ENCODE measurements around the gene PATL1.
"Not testable (repeated sequence)": the region's sequence is repeated elsewhere in the genome, so short reads cannot be mapped to it uniquely, and the experiment has no call there.

PATL1 gene

DNA sequence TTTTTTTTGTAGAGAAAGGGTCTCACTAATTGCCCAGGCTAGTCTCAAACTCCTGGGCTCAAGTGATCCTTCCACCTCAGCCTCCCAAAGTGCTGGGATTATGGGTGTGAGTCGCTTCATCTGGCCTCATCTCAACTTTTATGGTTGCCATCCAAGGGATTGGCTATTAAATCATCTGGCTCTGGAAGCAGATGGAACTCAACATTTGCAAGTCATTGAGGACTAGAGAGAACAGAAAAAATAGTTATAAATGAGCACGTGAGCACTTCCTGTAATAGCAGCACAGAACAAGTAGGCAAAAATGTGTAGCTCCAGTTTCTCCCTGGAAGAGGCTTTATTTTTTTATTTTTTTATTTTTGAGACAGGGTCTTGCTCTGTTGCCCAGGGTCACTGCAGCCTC, 22.3 kb upstream of the PATL1 start (continued):
- TF ChIP-seq, protein P1, sequence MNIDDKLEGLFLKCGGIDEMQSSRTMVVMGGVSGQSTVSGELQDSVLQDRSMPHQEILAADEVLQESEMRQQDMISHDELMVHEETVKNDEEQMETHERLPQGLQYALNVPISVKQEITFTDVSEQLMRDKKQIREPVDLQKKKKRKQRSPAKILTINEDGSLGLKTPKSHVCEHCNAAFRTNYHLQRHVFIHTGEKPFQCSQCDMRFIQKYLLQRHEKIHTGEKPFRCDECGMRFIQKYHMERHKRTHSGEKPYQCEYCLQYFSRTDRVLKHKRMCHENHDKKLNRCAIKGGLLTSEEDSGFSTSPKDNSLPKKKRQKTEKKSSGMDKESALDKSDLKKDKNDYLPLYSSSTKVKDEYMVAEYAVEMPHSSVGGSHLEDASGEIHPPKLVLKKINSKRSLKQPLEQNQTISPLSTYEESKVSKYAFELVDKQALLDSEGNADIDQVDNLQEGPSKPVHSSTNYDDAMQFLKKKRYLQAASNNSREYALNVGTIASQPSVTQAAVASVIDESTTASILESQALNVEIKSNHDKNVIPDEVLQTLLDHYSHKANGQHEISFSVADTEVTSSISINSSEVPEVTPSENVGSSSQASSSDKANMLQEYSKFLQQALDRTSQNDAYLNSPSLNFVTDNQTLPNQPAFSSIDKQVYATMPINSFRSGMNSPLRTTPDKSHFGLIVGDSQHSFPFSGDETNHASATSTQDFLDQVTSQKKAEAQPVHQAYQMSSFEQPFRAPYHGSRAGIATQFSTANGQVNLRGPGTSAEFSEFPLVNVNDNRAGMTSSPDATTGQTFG (tag by site-specific recombination; IDR thresholded peaks at IDR 0.05; ENCODE audit: borderline replicate concordance): no peak
- TF ChIP-seq ZNF791 (tag by site-specific recombination; IDR thresholded peaks at IDR 0.05) (no peak), ZNF112 (tag by site-specific recombination; IDR thresholded peaks at IDR 0.05) (no peak), ZNF600 (tag by site-specific recombination; IDR thresholded peaks at IDR 0.05) (no peak), ZNF514 (tag by site-specific recombination; IDR thresholded peaks at IDR 0.05) (no peak), GLI4 (tag by site-specific recombination; IDR thresholded peaks at IDR 0.05) (no peak), ZNF266 (tag by site-specific recombination; IDR thresholded peaks at IDR 0.05; ENCODE audit: low read depth) (no peak), ZNF561 (tag by site-specific recombination; IDR thresholded peaks at IDR 0.05; ENCODE audit: borderline replicate concordance) (no peak)
- TF ChIP-seq, protein P2, sequence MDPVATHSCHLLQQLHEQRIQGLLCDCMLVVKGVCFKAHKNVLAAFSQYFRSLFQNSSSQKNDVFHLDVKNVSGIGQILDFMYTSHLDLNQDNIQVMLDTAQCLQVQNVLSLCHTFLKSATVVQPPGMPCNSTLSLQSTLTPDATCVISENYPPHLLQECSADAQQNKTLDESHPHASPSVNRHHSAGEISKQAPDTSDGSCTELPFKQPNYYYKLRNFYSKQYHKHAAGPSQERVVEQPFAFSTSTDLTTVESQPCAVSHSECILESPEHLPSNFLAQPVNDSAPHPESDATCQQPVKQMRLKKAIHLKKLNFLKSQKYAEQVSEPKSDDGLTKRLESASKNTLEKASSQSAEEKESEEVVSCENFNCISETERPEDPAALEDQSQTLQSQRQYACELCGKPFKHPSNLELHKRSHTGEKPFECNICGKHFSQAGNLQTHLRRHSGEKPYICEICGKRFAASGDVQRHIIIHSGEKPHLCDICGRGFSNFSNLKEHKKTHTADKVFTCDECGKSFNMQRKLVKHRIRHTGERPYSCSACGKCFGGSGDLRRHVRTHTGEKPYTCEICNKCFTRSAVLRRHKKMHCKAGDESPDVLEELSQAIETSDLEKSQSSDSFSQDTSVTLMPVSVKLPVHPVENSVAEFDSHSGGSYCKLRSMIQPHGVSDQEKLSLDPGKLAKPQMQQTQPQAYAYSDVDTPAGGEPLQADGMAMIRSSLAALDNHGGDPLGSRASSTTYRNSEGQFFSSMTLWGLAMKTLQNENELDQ (tag by site-specific recombination; IDR thresholded peaks at IDR 0.05; ENCODE audit: low read depth): no peak

GRCh38 chr11:59689015-59689414, 20.2 kb upstream of the PATL1 start:
- no peaks in the 10 kb centered on the region for H3K9me3 ChIP-seq (ENCODE audit: control insufficient read depth, insufficient read depth, low read depth, low read length)
- H3K4me1 ChIP-seq (ENCODE audit: control insufficient read depth, insufficient read depth, low read length): no peaks in the 10 kb centered on the region
- ChIA-PET CTCF (interaction anchor here (1.2 to 1.3 kb wide), 2 partner anchors 8 to 151 kb away, joined by 4 to 6 read pairs; no protein-coding TSS in a partner anchor), POLR2A (no interaction called here)
- no peaks in the 10 kb centered on the region for H3K36me3 ChIP-seq (ENCODE audit: control insufficient read depth in 2 of 2, insufficient read depth in 1 of 2, low read length in 2 of 2)
- TF ChIP-seq, protein P3, sequence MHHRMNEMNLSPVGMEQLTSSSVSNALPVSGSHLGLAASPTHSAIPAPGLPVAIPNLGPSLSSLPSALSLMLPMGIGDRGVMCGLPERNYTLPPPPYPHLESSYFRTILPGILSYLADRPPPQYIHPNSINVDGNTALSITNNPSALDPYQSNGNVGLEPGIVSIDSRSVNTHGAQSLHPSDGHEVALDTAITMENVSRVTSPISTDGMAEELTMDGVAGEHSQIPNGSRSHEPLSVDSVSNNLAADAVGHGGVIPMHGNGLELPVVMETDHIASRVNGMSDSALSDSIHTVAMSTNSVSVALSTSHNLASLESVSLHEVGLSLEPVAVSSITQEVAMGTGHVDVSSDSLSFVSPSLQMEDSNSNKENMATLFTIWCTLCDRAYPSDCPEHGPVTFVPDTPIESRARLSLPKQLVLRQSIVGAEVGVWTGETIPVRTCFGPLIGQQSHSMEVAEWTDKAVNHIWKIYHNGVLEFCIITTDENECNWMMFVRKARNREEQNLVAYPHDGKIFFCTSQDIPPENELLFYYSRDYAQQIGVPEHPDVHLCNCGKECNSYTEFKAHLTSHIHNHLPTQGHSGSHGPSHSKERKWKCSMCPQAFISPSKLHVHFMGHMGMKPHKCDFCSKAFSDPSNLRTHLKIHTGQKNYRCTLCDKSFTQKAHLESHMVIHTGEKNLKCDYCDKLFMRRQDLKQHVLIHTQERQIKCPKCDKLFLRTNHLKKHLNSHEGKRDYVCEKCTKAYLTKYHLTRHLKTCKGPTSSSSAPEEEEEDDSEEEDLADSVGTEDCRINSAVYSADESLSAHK (tag by site-specific recombination; IDR thresholded peaks at IDR 0.05): no peak
- 0 out of 2 replicates have a peak, but pooled peaks have one; percentile 38 for TF ChIP-seq ZNF10 (tag by site-specific recombination; IDR thresholded peaks at IDR 0.05)
- no peak overlapping the region for H3K4me3 ChIP-seq (ENCODE audit: low read depth, low read length)
- no peak overlapping the region for H3K27ac ChIP-seq (ENCODE audit: extremely low read depth, low read depth, low read length)

DNA sequence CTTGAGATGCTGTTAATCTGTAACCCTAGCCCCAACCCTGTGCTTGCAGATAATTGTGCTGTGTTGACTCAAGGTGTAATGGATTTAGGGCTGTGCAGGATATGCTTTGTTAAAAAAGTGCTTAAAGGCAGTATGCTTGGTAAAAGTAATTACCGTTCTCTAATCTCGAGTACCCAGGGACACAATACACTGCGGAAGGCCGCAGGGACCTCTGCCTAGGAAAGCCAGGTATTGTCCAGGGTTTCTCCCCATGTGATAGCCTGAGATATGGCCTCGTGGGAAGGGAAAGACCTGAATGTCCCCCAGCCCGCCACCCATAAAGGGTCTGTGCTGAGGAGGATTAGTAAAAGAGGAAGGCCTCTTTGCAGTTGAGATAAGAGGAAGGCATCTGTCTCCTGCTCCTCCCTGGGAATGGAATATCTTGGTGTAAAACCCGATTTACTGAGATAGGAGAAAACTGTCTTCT, 12.5 kb upstream of the PATL1 start:
- POLR2A ChIA-PET; H3K4me1 ChIP-seq (ENCODE audit: control insufficient read depth, insufficient read depth, low read length); H3K36me3 ChIP-seq (ENCODE audit: control insufficient read depth in 2 of 2, insufficient read depth in 1 of 2, low read length in 2 of 2); H3K9me3 ChIP-seq (ENCODE audit: control insufficient read depth, insufficient read depth, low read depth, low read length); H3K27ac ChIP-seq (ENCODE audit: extremely low read depth, low read depth, low read length); H3K4me3 ChIP-seq (ENCODE audit: low read depth, low read length): not testable (repeated sequence)
- CTCF ChIA-PET: interaction anchor here (0.6 to 1.7 kb wide), 11 partner anchors 8 to 378 kb away, joined by 3 to 13 read pairs (median 4); partner anchors contain the start of gene OR5A1

Measured in HEK293 (cell line).